ENCODE data around the gene RGS8.
"Not testable (repeated sequence)": the region's sequence is repeated elsewhere in the genome, so short reads cannot be mapped to it uniquely, and the experiment has no call there.

The RGS8 gene

GRCh38 chr1:182700351-182700709 is 15.9 kb upstream of the RGS8 start:
- no peak for DNase-seq

- no peak for DNase-seq
These were observed 15.3 kb upstream of the RGS8 start for GRCh38 chr1:182699393-182700350.

- DNase-seq = no peak
These were observed 14.6 kb upstream of the RGS8 start for GRCh38 chr1:182698971-182699370.

GRCh38 chr1:182693139-182693538 is 8.8 kb upstream of the RGS8 start:
- not testable (repeated sequence) for DNase-seq

- DNase-seq = no peak
These were observed 6.6 kb upstream of the RGS8 start for GRCh38 chr1:182690886-182691443.

GRCh38 chr1:182688436-182689205 is 4.2 kb upstream of the RGS8 start:
- DNase-seq = no peak

- no peak for DNase-seq
These were observed 3.0 kb upstream of the RGS8 start for GRCh38 chr1:182687361-182687760.

- no peak for DNase-seq
These were observed 2.1 kb upstream of the RGS8 start for GRCh38 chr1:182686446-182686845.

- no peak for DNase-seq
These were observed 828 bp upstream of the RGS8 start for GRCh38 chr1:182685215-182685614.

GRCh38 chr1:182682898-182683501 is 1.4 kb downstream of the RGS8 start:
- DNase-seq = no peak

GRCh38 chr1:182682406-182682805 is 2.0 kb downstream of the RGS8 start:
- no peak for DNase-seq

GRCh38 chr1:182681568-182681912 is 2.8 kb downstream of the RGS8 start:
- no peak for DNase-seq

- no peak for DNase-seq
These were observed 3.4 kb downstream of the RGS8 start for GRCh38 chr1:182680901-182681567.

- no peak for DNase-seq
These were observed 4.0 kb downstream of the RGS8 start for GRCh38 chr1:182680408-182680807.

- no peak for DNase-seq
These were observed 4.7 kb downstream of the RGS8 start for GRCh38 chr1:182679684-182680083.

GRCh38 chr1:182677397-182678098 is 6.8 kb downstream of the RGS8 start:
- no peak for DNase-seq

- DNase-seq = no peak
These were observed 8.1 kb downstream of the RGS8 start for GRCh38 chr1:182676274-182676673.

GRCh38 chr1:182674346-182675246 is 9.8 kb downstream of the RGS8 start:
- no peak for DNase-seq

- DNase-seq = no peak
These were observed 11.9 kb downstream of the RGS8 start for GRCh38 chr1:182672487-182672836.

- DNase-seq = peak; percentile 55
These were observed 12.5 kb downstream of the RGS8 start for GRCh38 chr1:182671750-182672486.
